Activated CD4-positive, alpha-beta T cell treated with anti-CD3 and anti-CD28 coated beads for 36 hours (primary cell): ENCODE measurements around the gene RAB27A. TPM values are rescaled to one million over a fixed set of nuclear protein-coding genes. Genes with fewer than 3 reads are reported as not detected.
"Not testable (repeated sequence)": the region's sequence is repeated elsewhere in the genome, so short reads cannot be mapped to it uniquely, and the experiment has no call there.

Experiments
- ATAC-seq: fragments of 200-7000 bp; cut with Tn5 transposase; one replicate; pipeline ENCODE4 v1.10.0; 2021; ENCODE audit warnings: mild to moderate bottlenecking, moderate library complexity
- CTCF ChIA-PET: fragments of 350-600 bp; sonication (Branson Sonifier 250); formaldehyde crosslinking; loops from one replicate; lab custom pipeline; 2021; ENCODE audit warnings: antibody characterized with exemption; lab: Charles Lee
- POLR2A ChIA-PET: fragments of 350-600 bp; sonication (Branson Sonifier 250); formaldehyde crosslinking; loops from one replicate; lab custom pipeline; 2021; ENCODE audit warnings: antibody characterized with exemption, inconsistent platforms; lab: Charles Lee
- DNase-seq: peaks from one replicate; pipeline ENCODE4 v3.0.0-alpha.2; 2020
- H3K27ac Mint-ChIP-seq: one replicate; pipeline ENCODE4 v1.8.0; 2021; ENCODE audit warnings: mixed read lengths
- H3K27me3 Mint-ChIP-seq: one replicate; pipeline ENCODE4 v1.8.0; 2021; ENCODE audit warnings: mixed read lengths
- H3K36me3 Mint-ChIP-seq: one replicate; pipeline ENCODE4 v1.8.0; 2021; ENCODE audit warnings: low read depth, mixed read lengths
- H3K4me1 Mint-ChIP-seq: one replicate; pipeline ENCODE4 v1.8.0; 2021; ENCODE audit warnings: mixed read lengths
- H3K4me3 Mint-ChIP-seq: one replicate; pipeline ENCODE4 v1.8.0; 2021; ENCODE audit warnings: mild to moderate bottlenecking, moderate library complexity, mixed read lengths
- H3K9me3 Mint-ChIP-seq: one replicate; pipeline ENCODE4 v1.8.0; 2021; ENCODE audit warnings: low read depth, mixed read lengths
- intact Hi-C, 2 experiments: fragments of 100-400 bp; cut with DNase I in 1 of 2; cut with micrococcal nuclease in 1 of 2; formaldehyde crosslinking; loops; one replicate each; pipeline versions ENCODE4 v1.14.2 to v1.15.1; 2022 to 2024; cut with DNase I, micrococcal nuclease
- total RNA-seq, 2 experiments: library from RNA; stranded (reverse); gene quantifications; one replicate each; pipeline ENCODE4 v1.2.3, GENCODE V29; 2021

RAB27A gene
- total RNA-seq, 2 experiments from 2014 or later, result 111 to 129 TPM

DNA sequence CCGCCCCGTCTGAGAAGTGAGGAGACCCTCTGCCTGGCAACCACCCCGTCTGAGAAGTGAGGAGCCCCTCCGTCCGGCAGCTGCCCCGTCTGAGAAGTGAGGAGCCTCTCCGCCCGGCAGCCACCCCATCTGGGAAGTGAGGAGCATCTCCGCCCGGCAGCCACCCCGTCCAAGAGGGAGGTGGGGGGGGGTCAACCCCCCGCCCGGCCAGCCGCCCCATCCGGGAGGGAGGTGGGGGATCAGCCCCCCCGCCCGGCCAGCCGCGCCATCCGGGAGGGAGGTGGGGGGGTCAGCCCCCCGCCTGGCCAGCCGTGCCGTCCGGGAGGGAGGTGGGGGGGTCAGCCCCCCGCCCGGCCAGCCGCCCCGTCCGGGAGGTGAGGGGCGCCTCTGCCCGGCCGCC is 13.2 kb upstream of the RAB27A start:
- DNase-seq, H3K27me3 Mint-ChIP-seq, H3K4me3 Mint-ChIP-seq, H3K9me3 Mint-ChIP-seq, CTCF ChIA-PET, intact Hi-C loops, H3K27ac Mint-ChIP-seq, ATAC-seq, H3K4me1 Mint-ChIP-seq, POLR2A ChIA-PET: not testable (repeated sequence)
- peaks cover 15% of the 10 kb centered on the region for H3K36me3 Mint-ChIP-seq

DNA sequence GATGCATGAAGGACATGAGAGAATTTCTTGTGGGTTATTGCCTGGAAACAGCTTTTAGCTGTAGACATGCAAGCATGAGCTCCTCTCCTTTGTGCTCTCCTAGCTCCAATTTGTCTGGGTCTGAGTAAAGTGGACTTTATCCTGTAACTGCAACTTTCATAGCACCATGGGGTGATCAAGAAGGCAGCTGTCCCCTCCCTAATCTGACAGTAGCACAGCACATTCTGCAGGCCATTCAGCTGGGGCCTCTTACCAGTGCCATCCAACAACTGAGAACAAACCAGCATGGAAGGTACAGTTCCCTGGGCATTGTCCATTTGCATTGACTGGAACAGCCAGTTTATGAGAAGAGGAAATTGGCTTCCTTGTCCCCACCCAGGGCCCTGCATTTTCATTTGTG is 7.7 kb upstream of the RAB27A start:
- DNase-seq (no peak), ATAC-seq (no peak)
- no peaks in the 10 kb centered on the region for H3K4me1 Mint-ChIP-seq
- no peaks in the 10 kb centered on the region for H3K36me3 Mint-ChIP-seq
- no peak overlapping the region for H3K27ac Mint-ChIP-seq
- H3K27me3 Mint-ChIP-seq, result no peaks in the 10 kb centered on the region
- ChIA-PET POLR2A (interaction anchor here (0.5 kb wide), 1 partner anchor 29 kb away, joined by 10 read pairs; no protein-coding TSS in a partner anchor), CTCF (interaction anchor here (0.8 to 1.4 kb wide), 2 partner anchors 111 to 142 kb away, joined by 4 to 6 read pairs; partner anchors contain the start of genes CCPG1 and PIERCE2)
- H3K9me3 Mint-ChIP-seq, result no peaks in the 10 kb centered on the region
- intact Hi-C loops, result no loop called here
- H3K4me3 Mint-ChIP-seq, result no peak overlapping the region

DNA sequence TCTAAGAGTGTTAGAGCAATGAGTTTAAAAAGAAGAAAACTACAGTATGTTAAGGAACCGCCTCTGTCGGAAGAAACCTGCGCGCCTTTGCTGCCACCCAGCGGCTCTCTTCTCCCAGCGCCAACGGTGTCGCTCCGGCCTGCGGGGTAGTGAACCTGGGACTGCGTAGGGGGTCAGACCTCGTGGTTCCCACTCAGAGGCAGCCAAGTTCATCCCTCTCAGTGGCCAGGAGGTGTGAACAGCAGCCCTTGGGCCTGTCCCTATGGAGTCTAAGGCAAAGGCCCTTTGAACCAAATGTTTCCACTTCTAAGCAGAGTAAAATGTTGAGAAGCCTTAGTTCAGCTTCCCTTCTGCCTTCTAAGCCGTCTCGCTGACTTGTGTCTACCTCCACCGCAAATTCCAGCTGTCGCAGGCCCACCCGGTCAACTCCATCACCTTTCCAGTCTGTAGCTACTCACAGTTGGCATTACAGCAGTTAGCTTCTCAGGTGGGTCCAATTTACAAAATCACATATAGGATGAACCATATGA is 980 bp upstream of the RAB27A start:
- Mint-ChIP-seq H3K36me3 (peaks cover 34% of the 10 kb centered on the region), H3K4me1 (peaks cover 30% of the 10 kb centered on the region), H3K4me3 (peak overlapping the region; percentile 89), H3K27me3 (no peaks in the 10 kb centered on the region), H3K27ac (peak overlapping the region; percentile 89), H3K9me3 (no peaks in the 10 kb centered on the region)
- intact Hi-C loops, result loop anchor here (1.0 to 2.0 kb wide), 6 partner anchors 23 to 1208 kb away; partner anchors contain the start of genes CCPG1 (in 1 of the 2) and PIERCE2 (in 1 of the 2)
- ChIA-PET CTCF (interaction anchor here (0.7 to 5.2 kb wide), 13 partner anchors 15 to 123 kb away, joined by 3 to 65 read pairs (median 4); partner anchors contain the start of genes PIGB, PIGBOS1 and RSL24D1), POLR2A (interaction anchor here (0.6 to 0.8 kb wide), 2 partner anchors 70 to 94 kb away, joined by 3 read pairs; partner anchors contain the start of gene RSL24D1)
- peak; percentile 92 for DNase-seq
- peak; percentile 80 for ATAC-seq

DNA sequence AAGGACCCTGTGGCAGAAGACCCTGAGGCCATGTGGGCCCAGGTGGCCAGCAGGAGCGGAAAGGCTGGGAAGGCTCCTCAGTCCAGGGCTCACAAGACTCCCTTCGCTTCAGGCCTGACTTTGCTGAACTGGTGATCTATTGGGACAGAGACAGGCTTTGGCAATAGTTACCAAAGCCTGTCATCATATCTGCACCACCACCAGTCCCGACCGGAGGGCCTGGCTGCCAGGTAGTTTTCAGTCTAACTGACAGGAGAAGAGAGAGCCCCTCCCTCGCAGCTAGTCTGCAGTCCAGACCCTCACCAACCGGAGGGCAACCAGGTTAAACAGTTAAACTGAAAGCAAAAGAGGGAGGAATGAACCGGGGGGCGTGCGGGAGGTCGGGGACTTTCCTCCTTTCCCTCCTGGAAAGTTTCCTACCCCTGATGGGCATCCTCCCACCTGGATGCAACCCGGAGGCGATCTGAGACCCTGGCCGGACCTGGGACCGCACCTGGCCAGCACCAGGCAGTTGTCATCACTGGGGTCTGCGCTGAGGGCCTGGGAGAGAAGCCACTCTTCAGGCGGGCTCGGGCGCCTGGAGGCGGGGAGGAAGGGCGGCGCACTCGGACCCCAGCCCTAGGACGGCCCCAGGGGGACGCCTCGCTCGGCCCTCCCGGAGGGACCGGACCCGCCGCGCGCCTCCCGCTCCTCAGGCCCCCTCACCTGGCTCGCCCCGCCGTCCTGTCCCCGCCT is 435 bp downstream of the RAB27A start:
- peaks cover 45% of the 10 kb centered on the region for H3K36me3 Mint-ChIP-seq
- CTCF ChIA-PET, result interaction anchor here (1.2 to 1.5 kb wide), 3 partner anchors 19 to 71 kb away, joined by 3 to 4 read pairs (median 3); no protein-coding TSS in a partner anchor

DNA sequence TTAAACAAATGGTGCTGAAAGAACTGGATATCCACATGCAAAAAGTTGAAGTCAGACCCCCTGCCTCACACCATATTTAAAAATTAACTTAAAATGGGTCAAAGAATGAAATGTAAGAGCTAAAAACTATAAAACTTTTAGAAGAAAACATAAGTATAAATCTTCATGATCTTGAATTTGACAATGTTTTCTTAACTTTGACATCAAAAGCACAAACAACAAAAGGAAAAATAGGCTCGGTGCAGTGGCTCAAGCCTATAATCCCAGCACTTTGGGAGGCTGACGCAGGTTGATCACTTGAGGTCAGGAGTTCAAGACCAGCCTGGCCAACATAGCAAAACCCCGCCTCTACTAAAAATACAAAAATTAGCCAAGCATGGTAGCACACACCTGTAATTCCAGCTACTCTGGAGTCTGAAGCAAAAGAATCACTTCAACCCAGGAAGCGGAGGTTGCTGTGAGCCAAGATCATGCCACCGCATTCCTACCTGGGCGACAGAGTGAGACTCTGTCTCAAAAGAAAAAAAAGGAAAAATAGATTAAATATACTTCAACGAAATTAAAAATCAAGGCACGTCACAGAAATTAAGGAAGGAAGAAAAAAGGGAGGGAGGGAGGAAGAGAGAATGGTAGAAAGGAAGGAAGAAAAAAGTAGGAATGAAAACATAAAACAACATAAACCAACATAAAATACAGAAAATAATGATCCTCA is 1.5 kb downstream of the RAB27A start:
- peaks cover 54% of the 10 kb centered on the region for H3K4me1 Mint-ChIP-seq
- H3K36me3 Mint-ChIP-seq, result peaks cover 49% of the 10 kb centered on the region
- CTCF ChIA-PET, result interaction anchor here (0.9 to 1.5 kb wide), 4 partner anchors 18 to 70 kb away, joined by 3 to 6 read pairs (median 4); no protein-coding TSS in a partner anchor

More for the DNA sequence above, 435 bp downstream of the RAB27A start:
- peak overlapping the region; percentile 89 for H3K4me3 Mint-ChIP-seq
- DNase-seq (peak; percentile 69), ATAC-seq (peak; percentile 34)
- H3K4me1 Mint-ChIP-seq, result peaks cover 44% of the 10 kb centered on the region
- POLR2A ChIA-PET, result no interaction called here
- no peaks in the 10 kb centered on the region for H3K9me3 Mint-ChIP-seq
- peak overlapping the region; percentile 90 for H3K27ac Mint-ChIP-seq
- intact Hi-C loops, result loop anchor here (1.0 to 2.0 kb wide), 3 partner anchors 9 to 48 kb away; partner anchors contain the start of genes PIGB (in 1 of the 2) and PIGBOS1 (in 1 of the 2)
- no peaks in the 10 kb centered on the region for H3K27me3 Mint-ChIP-seq

DNA sequence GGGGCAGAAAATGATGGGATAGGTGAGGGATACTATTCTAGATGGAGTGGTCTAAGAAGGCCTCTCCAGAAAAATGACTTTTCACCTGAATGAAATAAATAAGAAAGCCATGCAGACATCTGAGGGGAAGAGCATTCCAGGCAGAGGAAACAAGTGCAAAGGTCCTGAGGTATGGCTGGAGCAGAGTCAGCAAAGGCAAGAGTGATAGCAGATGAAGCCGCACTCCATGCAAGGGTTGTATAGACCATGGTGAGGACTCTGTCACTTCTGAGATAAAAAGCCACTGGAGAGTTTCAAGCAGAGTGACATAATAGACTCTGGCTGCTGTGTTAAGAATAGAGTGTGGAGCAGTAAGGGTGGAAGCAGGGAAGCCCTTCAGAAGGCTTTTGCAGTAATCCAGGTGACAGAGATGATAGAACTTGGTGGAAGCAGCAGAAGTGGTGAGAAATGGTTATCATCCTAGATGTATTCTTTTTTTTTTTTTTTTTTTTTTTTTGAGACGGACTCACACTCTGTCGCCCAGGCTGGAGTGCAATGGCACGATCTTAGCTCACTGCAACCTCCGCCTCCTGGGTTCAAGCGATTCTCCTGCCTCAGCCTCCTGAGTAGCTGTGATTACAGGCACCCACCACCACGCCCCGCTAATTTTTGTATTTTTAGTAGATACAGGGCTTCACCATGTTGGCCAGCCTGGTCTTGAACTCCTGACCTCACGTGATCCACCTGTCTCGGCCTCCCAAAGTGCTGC is 3.0 kb downstream of the RAB27A start:
- ATAC-seq, DNase-seq, intact Hi-C loops, CTCF ChIA-PET, H3K27me3 Mint-ChIP-seq, H3K9me3 Mint-ChIP-seq, POLR2A ChIA-PET: not testable (repeated sequence)
- peaks cover 56% of the 10 kb centered on the region for H3K36me3 Mint-ChIP-seq
- peak overlapping the region; percentile 64 for H3K27ac Mint-ChIP-seq
- peaks cover 70% of the 10 kb centered on the region for H3K4me1 Mint-ChIP-seq
- peak overlapping the region; percentile 89 for H3K4me3 Mint-ChIP-seq

More for the DNA sequence above, 1.5 kb downstream of the RAB27A start:
- peak overlapping the region; percentile 89 for H3K4me3 Mint-ChIP-seq
- POLR2A ChIA-PET, result interaction anchor here (0.8 kb wide), 2 partner anchors 21 to 35 kb away, joined by 3 to 5 read pairs; no protein-coding TSS in a partner anchor
- no peak for ATAC-seq
- H3K27ac Mint-ChIP-seq, result peak overlapping the region; percentile 90
- no peaks in the 10 kb centered on the region for H3K27me3 Mint-ChIP-seq
- no peak for DNase-seq
- intact Hi-C loops, result loop anchor here in 1 of 2 experiments (2.0 kb wide), 1 partner anchor 47 kb away; no protein-coding TSS in a partner anchor
- H3K9me3 Mint-ChIP-seq, result no peaks in the 10 kb centered on the region

DNA sequence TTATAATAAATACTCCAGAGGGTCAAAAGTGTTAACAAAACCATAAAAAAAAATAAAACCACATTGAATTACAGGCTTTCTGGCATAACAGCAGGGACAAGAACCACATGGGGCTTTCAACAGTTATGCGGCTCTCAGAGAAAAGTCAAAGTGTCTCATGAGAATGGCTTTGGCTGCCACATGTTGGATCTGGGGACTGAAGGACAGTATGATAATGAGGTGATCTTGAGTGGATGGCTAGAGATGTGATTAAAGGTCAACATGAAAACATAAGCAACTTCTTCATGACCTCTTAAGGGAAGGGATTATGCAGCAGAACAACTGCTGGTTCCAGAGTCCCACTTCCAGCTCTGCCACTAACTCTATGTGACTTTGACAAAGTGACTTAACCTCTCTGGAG is 5.2 kb downstream of the RAB27A start:
- DNase-seq (no peak), ATAC-seq (no peak)
- Mint-ChIP-seq H3K36me3 (peaks cover 67% of the 10 kb centered on the region), H3K9me3 (no peaks in the 10 kb centered on the region), H3K27me3 (no peaks in the 10 kb centered on the region), H3K27ac (peak overlapping the region; percentile 75), H3K4me3 (peak overlapping the region; percentile 89), H3K4me1 (peaks cover 87% of the 10 kb centered on the region)
- intact Hi-C loops, result no loop called here
- ChIA-PET CTCF (interaction anchor here (0.8 kb wide), 1 partner anchor 52 kb away, joined by 4 read pairs; no protein-coding TSS in a partner anchor), POLR2A (no interaction called here)

DNA sequence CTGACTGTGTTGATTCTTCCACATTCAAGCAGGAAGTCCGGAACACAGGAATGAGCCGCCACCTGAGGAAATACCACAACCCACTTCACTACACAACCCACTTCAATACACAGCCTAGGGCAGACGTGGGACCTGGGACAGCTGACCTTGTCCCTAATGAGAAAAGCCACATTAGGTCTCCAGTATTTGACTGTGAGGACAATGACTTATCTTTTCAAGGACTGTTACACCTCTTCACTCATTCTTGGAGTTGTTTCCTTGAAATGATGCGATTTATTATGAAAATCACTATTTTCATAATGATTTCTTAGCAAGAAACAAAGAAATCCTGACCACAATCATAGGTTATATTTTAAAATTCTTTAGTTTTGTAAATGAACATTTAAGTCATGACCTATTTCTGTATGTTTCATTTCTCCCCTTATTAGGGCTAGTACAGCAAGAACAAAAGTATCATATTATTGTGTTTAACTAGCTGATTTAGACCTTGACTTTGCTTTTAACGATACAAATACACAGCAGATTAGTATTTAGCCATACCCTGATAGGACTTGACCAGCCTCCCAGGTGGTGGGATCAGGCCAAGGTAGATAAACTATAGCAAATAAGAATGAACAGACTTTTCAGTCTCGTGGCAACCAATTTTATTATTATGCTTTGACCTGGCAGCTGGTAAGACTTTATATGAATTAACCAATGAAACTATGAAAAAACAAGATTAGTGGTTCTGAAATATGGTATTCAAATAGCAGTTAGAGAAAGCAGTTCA is 6.0 kb downstream of the RAB27A start:
- H3K27me3 Mint-ChIP-seq, result no peaks in the 10 kb centered on the region
- no peaks in the 10 kb centered on the region for H3K9me3 Mint-ChIP-seq
- ChIA-PET CTCF (interaction anchor here (1.7 kb wide), 1 partner anchor 14 kb away, joined by 5 read pairs; no protein-coding TSS in a partner anchor), POLR2A (interaction anchor here (0.8 kb wide), 1 partner anchor 45 kb away, joined by 3 read pairs; no protein-coding TSS in a partner anchor)
- ATAC-seq (no peak), DNase-seq (peak; percentile 23)
- peak overlapping the region; percentile 54 for H3K4me3 Mint-ChIP-seq
- H3K36me3 Mint-ChIP-seq, result peaks cover 66% of the 10 kb centered on the region
- intact Hi-C loops, result loop anchor here (1.0 kb wide), 2 partner anchors 45 to 46 kb away; no protein-coding TSS in a partner anchor
- H3K4me1 Mint-ChIP-seq, result peaks cover 94% of the 10 kb centered on the region
- H3K27ac Mint-ChIP-seq, result peak overlapping the region; percentile 85

DNA sequence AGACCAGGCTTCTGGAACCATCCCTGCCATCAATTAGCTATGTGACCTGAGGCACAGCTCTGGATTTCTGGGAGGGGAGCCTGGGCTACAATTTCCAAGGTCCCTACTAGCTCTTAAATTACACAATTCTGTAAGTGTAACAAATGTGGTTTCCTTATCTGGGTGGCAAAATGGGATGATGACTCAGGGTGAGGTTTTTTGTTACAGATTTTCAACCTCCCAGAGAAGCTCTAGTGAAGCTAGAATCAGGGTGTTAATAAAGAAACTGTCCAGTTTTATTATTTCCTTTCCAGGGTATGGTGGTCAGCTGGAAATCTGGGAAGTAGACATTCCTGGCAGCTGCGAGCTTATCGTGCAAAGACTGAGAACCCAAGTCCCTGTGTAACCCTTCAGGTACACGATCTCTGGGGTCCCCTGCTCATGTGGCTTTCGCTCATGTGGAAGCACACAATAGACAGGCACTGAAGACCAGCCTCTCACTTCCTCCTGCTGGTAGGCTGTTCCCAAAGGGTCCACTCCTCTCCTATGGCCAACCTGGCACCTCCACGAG is 7.3 kb downstream of the RAB27A start:
- ChIA-PET CTCF (interaction anchor here (0.6 to 1.7 kb wide), 9 partner anchors 11 to 157 kb away, joined by 3 to 5 read pairs (median 3); no protein-coding TSS in a partner anchor), POLR2A (interaction anchor here (0.5 to 1.1 kb wide), 4 partner anchors 15 to 63 kb away, joined by 3 to 6 read pairs (median 4); no protein-coding TSS in a partner anchor)
- peak overlapping the region; percentile 54 for H3K4me3 Mint-ChIP-seq
- intact Hi-C loops, result no loop called here
- H3K36me3 Mint-ChIP-seq, result peaks cover 57% of the 10 kb centered on the region
- H3K9me3 Mint-ChIP-seq, result no peaks in the 10 kb centered on the region
- peaks cover 95% of the 10 kb centered on the region for H3K4me1 Mint-ChIP-seq
- no peaks in the 10 kb centered on the region for H3K27me3 Mint-ChIP-seq
- peak overlapping the region; percentile 85 for H3K27ac Mint-ChIP-seq
- peak; percentile 22 for DNase-seq
- ATAC-seq, result peak; percentile 21
